Nephron (organoid): ENCODE measurements around the gene GMDS.

Experiments
- H3K27ac Mint-ChIP-seq, 3 experiments: 2 replicates each; pipeline ENCODE4 v1.8.0; 2020; ENCODE audit warnings: mixed read lengths in 3 of 3, mild to moderate bottlenecking in 2 of 3, moderate library complexity in 1 of 3
- H3K27me3 Mint-ChIP-seq: 2 replicates; pipeline ENCODE4 v1.8.0; 2021; ENCODE audit warnings: low read depth, mild to moderate bottlenecking, moderate library complexity, mixed read lengths
- H3K36me3 Mint-ChIP-seq: 2 replicates; pipeline ENCODE4 v1.8.0; 2020; ENCODE audit warnings: low read depth, mixed read lengths
- H3K4me1 Mint-ChIP-seq: 2 replicates; pipeline ENCODE4 v1.8.0; 2020; ENCODE audit warnings: mixed read lengths
- H3K4me3 Mint-ChIP-seq, 3 experiments: 2 replicates each; pipeline ENCODE4 v1.8.0; 2020; ENCODE audit warnings: mild to moderate bottlenecking in 3 of 3, mixed read lengths in 3 of 3, moderate library complexity in 2 of 3
- H3K9me3 Mint-ChIP-seq: 2 replicates; pipeline ENCODE4 v1.8.0; 2020; ENCODE audit warnings: mixed read lengths
- TF ChIP-seq, protein P1 (sequence below), 3 experiments: fragments of 200-600 bp; sonication (generic); IDR thresholded peaks; one replicate each; pipeline ENCODE4 v1.5.0; 2021; ENCODE audit warnings: antibody characterized with exemption in 3 of 3; ENCODE audit not compliant: unreplicated experiment in 3 of 3

Gene GMDS

DNA sequence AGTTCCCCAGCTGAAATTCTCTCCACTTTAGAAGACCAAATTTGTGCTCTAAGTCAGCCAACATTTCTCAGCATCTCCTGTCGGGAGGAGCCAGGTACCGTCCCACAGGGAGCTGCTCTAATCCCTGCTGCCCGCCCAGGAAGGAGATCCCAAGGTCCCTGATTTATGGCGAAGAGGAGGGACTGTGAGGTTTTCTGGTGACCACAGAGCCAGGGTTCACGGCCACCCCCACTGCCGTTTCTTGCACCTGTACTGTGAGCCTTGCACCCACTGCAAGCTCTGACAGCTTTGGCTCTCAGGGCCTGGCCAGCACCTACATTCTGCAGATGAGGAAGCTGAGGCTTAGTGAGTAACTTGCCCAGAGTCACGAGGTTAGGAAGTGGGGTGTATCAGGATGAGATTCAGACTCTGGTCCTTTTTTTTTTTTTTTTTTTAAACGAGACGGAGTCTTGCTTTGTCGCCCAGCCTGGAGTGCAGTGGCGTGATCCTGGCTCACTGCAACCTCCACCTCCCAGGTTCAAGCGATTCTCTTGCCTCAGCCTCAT lies 600.8 kb downstream of the GMDS start:
- no peaks in the 10 kb centered on the region for H3K4me1 Mint-ChIP-seq
- no peak overlapping the region for H3K4me3 Mint-ChIP-seq
- TF ChIP-seq, protein P1, sequence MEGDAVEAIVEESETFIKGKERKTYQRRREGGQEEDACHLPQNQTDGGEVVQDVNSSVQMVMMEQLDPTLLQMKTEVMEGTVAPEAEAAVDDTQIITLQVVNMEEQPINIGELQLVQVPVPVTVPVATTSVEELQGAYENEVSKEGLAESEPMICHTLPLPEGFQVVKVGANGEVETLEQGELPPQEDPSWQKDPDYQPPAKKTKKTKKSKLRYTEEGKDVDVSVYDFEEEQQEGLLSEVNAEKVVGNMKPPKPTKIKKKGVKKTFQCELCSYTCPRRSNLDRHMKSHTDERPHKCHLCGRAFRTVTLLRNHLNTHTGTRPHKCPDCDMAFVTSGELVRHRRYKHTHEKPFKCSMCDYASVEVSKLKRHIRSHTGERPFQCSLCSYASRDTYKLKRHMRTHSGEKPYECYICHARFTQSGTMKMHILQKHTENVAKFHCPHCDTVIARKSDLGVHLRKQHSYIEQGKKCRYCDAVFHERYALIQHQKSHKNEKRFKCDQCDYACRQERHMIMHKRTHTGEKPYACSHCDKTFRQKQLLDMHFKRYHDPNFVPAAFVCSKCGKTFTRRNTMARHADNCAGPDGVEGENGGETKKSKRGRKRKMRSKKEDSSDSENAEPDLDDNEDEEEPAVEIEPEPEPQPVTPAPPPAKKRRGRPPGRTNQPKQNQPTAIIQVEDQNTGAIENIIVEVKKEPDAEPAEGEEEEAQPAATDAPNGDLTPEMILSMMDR (IDR thresholded peaks at IDR 0.05; ENCODE audit: unreplicated experiment in 3 of 3), result no peak
- H3K27me3 Mint-ChIP-seq, result peaks cover 32% of the 10 kb centered on the region
- H3K9me3 Mint-ChIP-seq, result no peaks in the 10 kb centered on the region
- H3K27ac Mint-ChIP-seq, result no peak overlapping the region
- H3K36me3 Mint-ChIP-seq, result no peaks in the 10 kb centered on the region

- TF ChIP-seq, protein P1 (IDR thresholded peaks at IDR 0.05; ENCODE audit: unreplicated experiment in 3 of 3), result no peak
- H3K36me3 Mint-ChIP-seq, result no peaks in the 10 kb centered on the region
- peaks cover 35% of the 10 kb centered on the region for H3K27me3 Mint-ChIP-seq
- H3K27ac Mint-ChIP-seq, result no peak overlapping the region
- no peak overlapping the region for H3K4me3 Mint-ChIP-seq
- no peaks in the 10 kb centered on the region for H3K4me1 Mint-ChIP-seq
- no peaks in the 10 kb centered on the region for H3K9me3 Mint-ChIP-seq
Observed at GRCh38 chr6:1643830-1644445, 601.5 kb downstream of the GMDS start.

- H3K4me3 Mint-ChIP-seq, result no peak overlapping the region
- TF ChIP-seq, protein P1 (IDR thresholded peaks at IDR 0.05; ENCODE audit: unreplicated experiment in 3 of 3), result no peak
- no peak overlapping the region for H3K27ac Mint-ChIP-seq
Observed at GRCh38 chr6:1643111-1643510, 602.3 kb downstream of the GMDS start.

GRCh38 chr6:1641343-1641885 lies 604.0 kb downstream of the GMDS start:
- Mint-ChIP-seq H3K4me3 (no peak overlapping the region), H3K9me3 (no peaks in the 10 kb centered on the region), H3K27me3 (peaks cover 32% of the 10 kb centered on the region), H3K4me1 (no peaks in the 10 kb centered on the region), H3K27ac (no peak overlapping the region), H3K36me3 (no peaks in the 10 kb centered on the region)
- TF ChIP-seq, protein P1 (IDR thresholded peaks at IDR 0.05; ENCODE audit: unreplicated experiment in 3 of 3), result no peak

More at GRCh38 chr6:1643111-1643510, 602.3 kb downstream of the GMDS start:
- Mint-ChIP-seq H3K4me1 (no peaks in the 10 kb centered on the region), H3K36me3 (no peaks in the 10 kb centered on the region), H3K27me3 (peaks cover 36% of the 10 kb centered on the region), H3K9me3 (no peaks in the 10 kb centered on the region)

GRCh38 chr6:1640476-1640875 lies 604.9 kb downstream of the GMDS start:
- H3K36me3 Mint-ChIP-seq, result no peaks in the 10 kb centered on the region
- H3K4me1 Mint-ChIP-seq, result peaks cover 8% of the 10 kb centered on the region
- no peak overlapping the region for H3K27ac Mint-ChIP-seq
- no peaks in the 10 kb centered on the region for H3K9me3 Mint-ChIP-seq
- TF ChIP-seq, protein P1 (IDR thresholded peaks at IDR 0.05; ENCODE audit: unreplicated experiment in 3 of 3), result no peak
- H3K4me3 Mint-ChIP-seq, result no peak overlapping the region
- peaks cover 23% of the 10 kb centered on the region for H3K27me3 Mint-ChIP-seq

GRCh38 chr6:1639430-1639829 lies 606.0 kb downstream of the GMDS start:
- peaks cover 18% of the 10 kb centered on the region for H3K27me3 Mint-ChIP-seq
- no peaks in the 10 kb centered on the region for H3K36me3 Mint-ChIP-seq
- TF ChIP-seq, protein P1 (IDR thresholded peaks at IDR 0.05; ENCODE audit: unreplicated experiment in 3 of 3), result no peak
- H3K4me1 Mint-ChIP-seq, result peaks cover 19% of the 10 kb centered on the region
- no peaks in the 10 kb centered on the region for H3K9me3 Mint-ChIP-seq
- H3K4me3 Mint-ChIP-seq, result no peak overlapping the region
- H3K27ac Mint-ChIP-seq, result no peak overlapping the region
